Measurements from ENCODE around the gene RAF1. TPM values are rescaled to one million over a fixed set of nuclear protein-coding genes. Genes with fewer than 3 reads are reported as not detected.

The RAF1 gene
- total RNA-seq, 2 donors from 2014 or later, result 101 to 126 TPM

GRCh38 chr3:12687948-12688347 lies 24.0 kb upstream of the RAF1 start:
- DNase-seq (ENCODE audit: low spot score), result no peak
- H3K9me3 ChIP-seq, result no peaks in the 10 kb centered on the region
- H3K4me3 ChIP-seq, result no peak overlapping the region
- H3K36me3 ChIP-seq, result no peaks in the 10 kb centered on the region
- 53% methylated on average over 4 of the region's 4 CpGs for WGBS
- H3K27ac ChIP-seq, result no peak overlapping the region
- H3K4me1 ChIP-seq (replicated peaks), result no peaks in the 10 kb centered on the region
- H3K27me3 ChIP-seq (replicated peaks; ENCODE audit: insufficient read depth), result no peaks in the 10 kb centered on the region
- intact Hi-C loops (cut with DNase I), result no loop called here
- TF ChIP-seq POLR2AphosphoS5 (IDR thresholded peaks at IDR 0.05), result no peak
- TF ChIP-seq POLR2A (IDR thresholded peaks at IDR 0.05), result no peak

DNA sequence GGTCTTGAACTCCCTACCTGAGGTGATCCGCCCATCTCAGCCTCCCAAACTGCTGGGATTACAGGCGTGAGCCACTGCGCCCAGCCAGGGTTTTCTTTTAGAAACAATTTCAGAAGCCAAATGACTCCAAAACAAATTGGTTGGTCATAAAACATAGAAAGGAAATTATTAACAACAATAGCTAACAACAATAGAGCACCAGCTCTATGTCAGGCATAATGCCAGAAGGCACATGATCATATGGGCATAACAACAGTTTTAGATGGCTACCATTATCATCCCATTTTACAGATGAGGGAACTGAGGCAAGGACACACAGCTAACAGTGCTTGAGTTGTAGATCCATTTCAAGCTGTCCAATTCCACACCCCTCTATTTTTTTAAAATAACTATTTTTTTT lies 22.2 kb upstream of the RAF1 start:
- H3K4me3 ChIP-seq, result no peak overlapping the region
- H3K9me3 ChIP-seq, result no peaks in the 10 kb centered on the region
- 83% methylated on average over 3 of the region's 3 CpGs for WGBS
- intact Hi-C loops (cut with DNase I), result no loop called here
- no peak for DNase-seq (ENCODE audit: low spot score)
- H3K27ac ChIP-seq, result no peak overlapping the region
- TF ChIP-seq POLR2A (IDR thresholded peaks at IDR 0.05) (no peak), POLR2AphosphoS5 (IDR thresholded peaks at IDR 0.05) (no peak)
- TF ChIP-seq, protein P1, sequence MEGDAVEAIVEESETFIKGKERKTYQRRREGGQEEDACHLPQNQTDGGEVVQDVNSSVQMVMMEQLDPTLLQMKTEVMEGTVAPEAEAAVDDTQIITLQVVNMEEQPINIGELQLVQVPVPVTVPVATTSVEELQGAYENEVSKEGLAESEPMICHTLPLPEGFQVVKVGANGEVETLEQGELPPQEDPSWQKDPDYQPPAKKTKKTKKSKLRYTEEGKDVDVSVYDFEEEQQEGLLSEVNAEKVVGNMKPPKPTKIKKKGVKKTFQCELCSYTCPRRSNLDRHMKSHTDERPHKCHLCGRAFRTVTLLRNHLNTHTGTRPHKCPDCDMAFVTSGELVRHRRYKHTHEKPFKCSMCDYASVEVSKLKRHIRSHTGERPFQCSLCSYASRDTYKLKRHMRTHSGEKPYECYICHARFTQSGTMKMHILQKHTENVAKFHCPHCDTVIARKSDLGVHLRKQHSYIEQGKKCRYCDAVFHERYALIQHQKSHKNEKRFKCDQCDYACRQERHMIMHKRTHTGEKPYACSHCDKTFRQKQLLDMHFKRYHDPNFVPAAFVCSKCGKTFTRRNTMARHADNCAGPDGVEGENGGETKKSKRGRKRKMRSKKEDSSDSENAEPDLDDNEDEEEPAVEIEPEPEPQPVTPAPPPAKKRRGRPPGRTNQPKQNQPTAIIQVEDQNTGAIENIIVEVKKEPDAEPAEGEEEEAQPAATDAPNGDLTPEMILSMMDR (IDR thresholded peaks at IDR 0.05), result no peak
- no peaks in the 10 kb centered on the region for H3K27me3 ChIP-seq (replicated peaks; ENCODE audit: insufficient read depth)
- no peaks in the 10 kb centered on the region for H3K36me3 ChIP-seq
- no peaks in the 10 kb centered on the region for H3K4me1 ChIP-seq (replicated peaks)

- no peak for TF ChIP-seq POLR2AphosphoS5 (IDR thresholded peaks at IDR 0.05)
- no peak for TF ChIP-seq POLR2A (IDR thresholded peaks at IDR 0.05)
- TF ChIP-seq, protein P1 (IDR thresholded peaks at IDR 0.05), result no peak
- Histone ChIP-seq H3K4me3 (no peak overlapping the region), H3K36me3 (no peaks in the 10 kb centered on the region), H3K27ac (no peak overlapping the region), H3K27me3 (replicated peaks; ENCODE audit: insufficient read depth) (no peaks in the 10 kb centered on the region), H3K9me3 (no peaks in the 10 kb centered on the region), H3K4me1 (replicated peaks) (no peaks in the 10 kb centered on the region)
- intact Hi-C loops (cut with DNase I), result no loop called here
- WGBS, result 79% methylated on average over 1 of the region's 1 CpG
- no peak for DNase-seq (ENCODE audit: low spot score)
Observed at GRCh38 chr3:12681943-12682390, 18.1 kb upstream of the RAF1 start.

DNA sequence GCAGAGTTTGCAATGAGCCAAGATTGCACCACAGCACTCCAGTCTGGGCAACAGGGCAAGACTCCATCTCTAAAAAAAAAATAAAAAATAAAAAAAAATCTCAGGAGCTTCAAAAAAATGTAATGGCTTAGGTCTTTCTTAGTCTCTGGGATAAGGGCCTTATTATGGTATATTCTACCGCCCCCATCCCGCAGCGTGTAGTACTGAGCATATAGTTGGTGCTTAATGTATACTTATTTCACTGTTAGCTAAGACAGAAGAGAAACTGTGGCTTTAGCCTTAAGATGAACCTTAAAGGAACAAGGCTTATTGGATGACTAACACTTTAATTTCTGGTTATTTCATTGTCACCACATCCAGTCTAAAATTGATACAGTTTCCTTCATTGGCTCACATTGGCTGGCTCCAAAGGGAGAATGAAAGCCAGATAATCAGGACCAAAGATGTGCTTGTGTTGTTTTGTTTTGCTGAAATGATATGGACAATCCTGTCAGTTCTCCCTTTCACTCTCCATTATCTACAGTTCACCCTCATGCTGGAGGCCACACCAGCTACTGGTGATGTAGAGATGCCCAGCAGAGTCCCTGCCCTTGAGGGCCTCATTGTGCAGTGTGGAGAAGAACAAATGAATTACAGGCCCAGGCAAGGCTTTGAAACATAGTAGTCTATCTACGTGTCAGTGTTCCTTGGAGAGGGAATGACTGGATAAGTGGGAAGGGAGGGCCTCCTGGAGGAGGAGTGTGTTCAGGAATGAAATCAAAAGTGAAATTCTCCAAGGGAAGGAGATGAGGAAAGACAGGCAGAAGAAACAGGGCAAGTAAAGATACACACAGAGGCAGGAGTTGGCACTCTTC lies 17.4 kb upstream of the RAF1 start:
- no peak overlapping the region for H3K27ac ChIP-seq

DNA sequence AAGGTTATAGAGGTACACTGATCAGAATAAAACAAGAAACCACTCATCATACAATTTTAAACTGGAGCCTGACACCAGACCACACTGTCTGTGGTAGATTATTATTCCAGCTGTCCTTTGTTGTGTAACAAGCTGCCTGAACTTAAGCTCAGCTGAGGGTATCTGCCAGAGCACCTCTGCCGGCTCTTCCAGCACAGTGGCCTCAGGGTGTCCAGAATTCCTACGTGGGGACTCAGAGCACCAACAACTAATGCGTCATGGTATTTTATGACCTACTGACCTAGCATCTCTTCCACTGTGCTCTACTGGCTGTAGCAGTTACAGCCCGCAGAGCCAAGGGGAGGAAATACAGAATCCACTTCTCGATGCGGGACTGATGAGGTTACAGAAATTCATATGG lies 15.6 kb upstream of the RAF1 start:
- intact Hi-C loops (cut with DNase I), result no loop called here
- 66% methylated on average over 6 of the region's 6 CpGs for WGBS
- H3K27me3 ChIP-seq (replicated peaks; ENCODE audit: insufficient read depth), result no peaks in the 10 kb centered on the region
- H3K36me3 ChIP-seq, result no peaks in the 10 kb centered on the region
- no peaks in the 10 kb centered on the region for H3K4me1 ChIP-seq (replicated peaks)
- DNase-seq (ENCODE audit: low spot score), result no peak
- H3K27ac ChIP-seq, result no peak overlapping the region
- H3K9me3 ChIP-seq, result no peaks in the 10 kb centered on the region
- H3K4me3 ChIP-seq, result no peak overlapping the region
- TF ChIP-seq POLR2AphosphoS5 (IDR thresholded peaks at IDR 0.05), result no peak
- TF ChIP-seq, protein P1 (IDR thresholded peaks at IDR 0.05), result no peak
- TF ChIP-seq POLR2A (IDR thresholded peaks at IDR 0.05), result no peak

More for the DNA sequence above, 17.4 kb upstream of the RAF1 start:
- TF ChIP-seq, protein P1 (IDR thresholded peaks at IDR 0.05), result no peak
- TF ChIP-seq POLR2AphosphoS5 (IDR thresholded peaks at IDR 0.05), result no peak
- no peak for TF ChIP-seq POLR2A (IDR thresholded peaks at IDR 0.05)
- DNase-seq (ENCODE audit: low spot score), result no peak
- H3K36me3 ChIP-seq, result no peaks in the 10 kb centered on the region
- no peaks in the 10 kb centered on the region for H3K9me3 ChIP-seq
- H3K27me3 ChIP-seq (replicated peaks; ENCODE audit: insufficient read depth), result no peaks in the 10 kb centered on the region
- no peaks in the 10 kb centered on the region for H3K4me1 ChIP-seq (replicated peaks)
- WGBS, result 93% methylated on average over 4 of the region's 4 CpGs
- intact Hi-C loops (cut with DNase I), result no loop called here
- H3K4me3 ChIP-seq, result no peak overlapping the region

Data from prostate gland (tissue), 2 donors.